GM23248 (cell line): ENCODE measurements around the gene QSOX1. TPM values are rescaled to one million over a fixed set of nuclear protein-coding genes. Genes with fewer than 3 reads are reported as not detected.
"Not testable (repeated sequence)": the region's sequence is repeated elsewhere in the genome, so short reads cannot be mapped to it uniquely, and the experiment has no call there.

ENCODE experiments used
- DNase-seq: peaks from one replicate; pipeline ENCODE4 v3.0.0-alpha.2; 2015
- H2AFZ ChIP-seq: fragments of 200-600 bp; sonication (generic); 2 replicates; pipeline ENCODE4 v1.6.1; 2016; ENCODE audit warnings: antibody characterized with exemption
- H3F3A ChIP-seq: fragments of 200-600 bp; sonication (generic); 2 replicates; pipeline ENCODE4 v1.6.1; 2016; ENCODE audit warnings: mild to moderate bottlenecking, antibody characterized with exemption, mixed run types; ENCODE audit not compliant: insufficient read depth
- H3K27ac ChIP-seq: fragments of 200-600 bp; sonication (generic); 2 replicates; pipeline ENCODE4 v1.5.1; 2016; ENCODE audit warnings: mild to moderate bottlenecking
- H3K27me3 ChIP-seq: fragments of 200-600 bp; sonication (generic); replicated peaks from 2 replicates; pipeline ENCODE4 v1.6.1; 2016; ENCODE audit warnings: mild to moderate bottlenecking; ENCODE audit not compliant: insufficient read depth
- H3K36me3 ChIP-seq: fragments of 200-600 bp; sonication (generic); 2 replicates; pipeline ENCODE4 v1.6.1; 2016; ENCODE audit warnings: low read depth, mild to moderate bottlenecking
- H3K4me1 ChIP-seq: fragments of 200-600 bp; sonication (generic); 2 replicates; pipeline ENCODE4 v1.6.1; 2016; ENCODE audit warnings: mild to moderate bottlenecking; ENCODE audit not compliant: insufficient read depth
- H3K4me2 ChIP-seq: fragments of 200-600 bp; sonication (generic); one replicate; pipeline ENCODE4 v1.6.1; 2016; ENCODE audit warnings: mild to moderate bottlenecking; ENCODE audit not compliant: unreplicated experiment
- H3K4me3 ChIP-seq: fragments of 200-600 bp; sonication (generic); 2 replicates; pipeline ENCODE4 v1.5.1; 2016; ENCODE audit warnings: mild to moderate bottlenecking
- H3K79me2 ChIP-seq: fragments of 200-600 bp; sonication (generic); 2 replicates; pipeline ENCODE4 v1.6.1; 2016; ENCODE audit warnings: mild to moderate bottlenecking; ENCODE audit not compliant: insufficient read depth
- H3K9ac ChIP-seq: fragments of 200-600 bp; sonication (generic); 2 replicates; pipeline ENCODE4 v1.6.1; 2016; ENCODE audit warnings: mild to moderate bottlenecking
- H3K9me2 ChIP-seq: fragments of 200-600 bp; sonication (generic); 2 replicates; pipeline ENCODE4 v1.6.1; 2016; ENCODE audit warnings: mixed run types, mild to moderate bottlenecking, moderate library complexity; ENCODE audit not compliant: insufficient read depth
- H3K9me3 ChIP-seq: fragments of 200-600 bp; sonication (generic); one replicate; pipeline ENCODE4 v1.6.1; 2017; ENCODE audit warnings: low read depth
- H4K20me1 ChIP-seq: fragments of 200-600 bp; sonication (generic); 2 replicates; pipeline ENCODE4 v1.6.0; 2016; ENCODE audit not compliant: insufficient read depth
- EZH2 ChIP-seq: fragments of 200-600 bp; sonication (generic); IDR thresholded peaks from 2 replicates; pipeline ENCODE4 v1.6.1; 2018; ENCODE audit warnings: antibody characterized with exemption, mild to moderate bottlenecking; ENCODE audit not compliant: insufficient read depth, poor library complexity, severe bottlenecking
- EZH2phosphoT487 ChIP-seq: fragments of 200-600 bp; sonication (generic); IDR thresholded peaks from 2 replicates; pipeline ENCODE4 v1.6.1; 2018; ENCODE audit warnings: antibody characterized with exemption, moderate library complexity, mild to moderate bottlenecking, low read depth; ENCODE audit not compliant: insufficient read depth
- WGBS, 2 experiments: methylation state at CpG; one replicate each; pipeline ENCODE4 v1.1.6; 2015 to 2017; ENCODE audit warnings: low lambda C conversion rate in 2 of 2, low coverage in 1 of 2; ENCODE audit errors: missing lambda C conversion rate in 2 of 2; 5-methylcytosine and 5-hydroxymethylcytosine counted together
- in situ Hi-C: fragments of 300-500 bp; cut with MboI; formaldehyde crosslinking; loops from 2 replicates; pipeline ENCODE4 v1.15.0; 2020
- polyA plus RNA-seq: library from polyadenylated mRNA; unstranded; fragments of >200 nt; fragmentation: Nextera tagmentation; extraction: Ambion mirVana; gene quantifications from 2 replicates; pipeline ENCODE4 v1.2.1, GENCODE V29; 2016
- total RNA-seq: library from RNA; depleted of rRNA; stranded (reverse); fragments of >200 nt; shearing (Covaris generic); gene quantifications from 2 replicates; pipeline ENCODE4 v1.2.3, GENCODE V29; 2014

Gene QSOX1
- total and polyA plus RNA-seq, 2 experiments from 2014 or later, result 270 to 519 TPM

DNA sequence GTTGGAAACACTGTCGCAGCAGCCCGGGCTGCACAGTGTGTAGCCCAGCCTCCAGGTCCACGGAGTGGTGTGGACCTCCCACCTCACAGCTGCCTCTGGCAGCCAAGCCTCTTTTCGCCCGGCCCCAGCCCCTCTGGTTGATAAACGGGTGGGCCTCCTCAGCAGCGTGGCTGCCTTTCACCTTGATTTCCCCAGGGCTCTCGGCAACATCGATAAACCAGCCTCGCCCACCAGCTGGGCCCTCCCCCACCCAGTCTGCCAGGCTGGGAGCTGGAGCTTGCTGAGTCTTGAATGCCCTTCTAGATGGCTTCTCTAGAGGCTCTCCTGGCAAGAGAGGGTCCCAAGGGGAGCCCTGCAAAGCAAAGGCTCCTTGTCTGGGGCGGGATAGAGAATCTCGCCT lies 44.3 kb downstream of the QSOX1 start:
- in situ Hi-C loops, result no loop called here
- no peak overlapping the region for H3K4me3 ChIP-seq
- H3K9me2 ChIP-seq, result no peaks in the 10 kb centered on the region
- no peak overlapping the region for H3K4me2 ChIP-seq
- TF ChIP-seq EZH2phosphoT487 (no peak), EZH2 (no peak)
- no peaks in the 10 kb centered on the region; the same call in 1 of the 2 replicates for H3K36me3 ChIP-seq
- no peaks in the 10 kb centered on the region for H3K79me2 ChIP-seq
- no peaks in the 10 kb centered on the region for H3F3A ChIP-seq
- WGBS, 2 experiments, result 85 to 94% methylated on average over 10 to 12 of the region's 12 CpGs
- DNase-seq, result no peak
- H3K9ac ChIP-seq, result no peak overlapping the region
- no peaks in the 10 kb centered on the region for H3K9me3 ChIP-seq
- no peaks in the 10 kb centered on the region for H3K4me1 ChIP-seq
- H3K27ac ChIP-seq, result no peak overlapping the region
- H2AFZ ChIP-seq, result no peak overlapping the region
- no peaks in the 10 kb centered on the region for H4K20me1 ChIP-seq
- no peaks in the 10 kb centered on the region for H3K27me3 ChIP-seq

DNA sequence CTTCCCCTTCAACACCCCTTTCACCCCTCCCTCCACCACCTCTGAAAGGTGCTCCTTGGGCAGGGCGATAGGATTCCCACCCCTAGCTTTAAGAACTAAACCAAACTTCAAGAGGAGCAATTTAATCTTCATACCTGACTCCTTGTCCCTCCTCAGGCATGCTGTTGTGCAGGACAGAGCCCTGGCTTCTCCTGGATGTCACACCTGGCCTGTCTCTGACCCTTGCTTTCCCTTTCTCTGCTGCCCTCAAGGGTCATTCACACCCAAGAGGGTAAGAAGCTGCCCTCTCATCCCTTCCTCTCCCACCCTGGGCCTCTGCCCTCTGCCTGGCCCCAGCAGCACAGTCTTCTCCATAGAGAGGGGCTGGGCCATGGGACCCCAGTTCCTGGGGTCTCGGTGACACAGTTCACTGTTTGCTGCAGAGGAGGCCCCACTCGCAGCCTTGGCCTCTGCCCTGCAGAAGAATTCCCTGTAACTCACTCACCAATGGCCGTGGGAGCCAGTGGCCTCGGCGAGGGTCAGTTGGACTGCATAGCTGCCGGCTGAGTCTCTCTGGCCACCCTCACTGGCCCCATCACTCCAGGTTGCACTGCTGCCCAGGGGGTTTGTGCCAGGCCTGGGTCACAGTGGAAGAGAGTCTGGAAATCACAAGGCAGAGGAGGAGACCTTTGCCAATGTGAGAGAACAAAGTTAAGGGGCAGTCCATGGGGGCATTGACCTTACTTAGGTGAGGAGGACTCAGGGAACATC lies 47.0 kb downstream of the QSOX1 start:
- no peak overlapping the region for H3K4me3 ChIP-seq
- no peaks in the 10 kb centered on the region; the same call in 1 of the 2 replicates for H3K36me3 ChIP-seq
- no peak overlapping the region for H2AFZ ChIP-seq
- H3K9me2 ChIP-seq, result no peaks in the 10 kb centered on the region
- no peaks in the 10 kb centered on the region for H3K9me3 ChIP-seq
- H3K79me2 ChIP-seq, result no peaks in the 10 kb centered on the region
- no peaks in the 10 kb centered on the region for H3K4me1 ChIP-seq
- H3K27ac ChIP-seq, result no peak overlapping the region
- 84 to 87% methylated on average over 7 of the region's 7 CpGs for WGBS, 2 experiments
- no peak for TF ChIP-seq EZH2
- no peak for TF ChIP-seq EZH2phosphoT487
- in situ Hi-C loops, result no loop called here
- H3K4me2 ChIP-seq, result no peak overlapping the region
- no peaks in the 10 kb centered on the region for H4K20me1 ChIP-seq
- no peak overlapping the region for H3K9ac ChIP-seq
- no peaks in the 10 kb centered on the region for H3F3A ChIP-seq
- no peaks in the 10 kb centered on the region for H3K27me3 ChIP-seq
- no peak for DNase-seq

DNA sequence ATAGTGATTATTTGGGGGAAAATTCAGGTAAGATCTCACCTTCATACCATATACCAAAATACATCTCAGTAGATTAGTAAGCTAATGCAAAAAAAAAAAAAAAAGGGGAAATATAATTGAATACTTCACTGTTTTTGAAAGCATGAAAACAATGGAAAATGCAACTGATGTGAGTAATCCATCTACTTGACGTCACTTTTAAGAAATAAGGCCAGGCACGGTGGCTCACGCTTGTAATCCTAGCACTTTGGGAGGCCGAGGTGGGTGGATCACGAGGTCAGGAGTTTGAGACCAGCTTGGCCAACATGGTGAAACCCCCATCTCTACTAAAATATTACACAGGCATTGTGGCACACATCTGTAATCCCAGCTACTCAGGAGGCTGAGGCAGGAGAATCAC lies 47.9 kb downstream of the QSOX1 start:
- DNase-seq, H3K4me2 ChIP-seq, H3K4me1 ChIP-seq, H3K4me3 ChIP-seq, in situ Hi-C loops, H3K27me3 ChIP-seq, H3F3A ChIP-seq, H3K79me2 ChIP-seq, H3K27ac ChIP-seq, H3K9me2 ChIP-seq, H3K9ac ChIP-seq, H4K20me1 ChIP-seq, H3K36me3 ChIP-seq, H2AFZ ChIP-seq, H3K9me3 ChIP-seq: not testable (repeated sequence)
- 88 to 93% methylated on average over 5 of the region's 5 CpGs for WGBS, 2 experiments

DNA sequence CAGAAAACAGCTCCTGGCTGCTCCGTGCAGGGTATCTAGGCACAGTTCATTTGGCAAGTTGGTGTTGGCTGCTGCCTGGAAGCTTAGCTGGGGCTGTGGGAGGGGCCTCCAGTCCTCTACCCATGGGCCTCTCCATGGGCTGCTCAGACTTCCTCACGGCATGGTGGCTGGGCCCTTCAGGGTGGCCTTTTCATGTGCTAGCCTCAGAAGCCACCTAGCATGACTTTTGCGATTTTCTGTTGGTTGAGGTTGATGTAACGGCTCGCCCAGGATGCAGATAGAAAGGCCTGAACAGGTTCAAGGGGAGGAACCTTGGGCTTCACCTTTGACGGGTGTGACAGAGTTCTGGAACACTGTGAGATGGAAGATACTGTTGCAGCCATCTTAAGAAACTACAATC lies 49.6 kb downstream of the QSOX1 start:
- Histone ChIP-seq H4K20me1 (no peaks in the 10 kb centered on the region), H3K36me3 (no peaks in the 10 kb centered on the region), H3K79me2 (no peaks in the 10 kb centered on the region), H3K9ac (no peak overlapping the region), H3K9me3 (no peaks in the 10 kb centered on the region), H3K4me3 (no peak overlapping the region), H3F3A (no peaks in the 10 kb centered on the region), H3K9me2 (no peaks in the 10 kb centered on the region), H3K4me2 (no peak overlapping the region), H2AFZ (no peak overlapping the region), H3K27me3 (no peaks in the 10 kb centered on the region), H3K4me1 (no peaks in the 10 kb centered on the region), H3K27ac (no peak overlapping the region)
- WGBS, 2 experiments, result 71 to 81% methylated on average over 6 of the region's 6 CpGs
- TF ChIP-seq EZH2phosphoT487 (no peak), EZH2 (no peak)
- DNase-seq, result no peak
- in situ Hi-C loops, result no loop called here

DNA sequence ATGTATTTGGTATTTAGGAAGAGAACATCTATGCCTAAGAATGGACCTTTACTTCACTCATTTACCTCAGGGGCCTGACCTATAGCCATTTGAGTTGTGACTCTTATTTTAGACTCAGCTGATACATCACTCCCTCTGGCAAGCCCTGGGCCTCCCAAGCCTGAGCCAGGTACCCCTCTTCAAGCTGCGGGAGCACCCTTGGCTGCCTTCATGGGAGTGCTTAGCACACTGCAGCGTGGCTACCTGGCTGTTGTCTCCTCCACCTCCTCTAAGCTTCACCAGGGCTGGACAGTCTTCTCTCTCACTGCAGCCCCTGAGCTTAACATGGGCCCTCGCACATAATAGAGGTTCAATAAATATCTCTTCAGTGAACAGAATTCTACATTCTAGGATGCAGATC lies 51.9 kb downstream of the QSOX1 start:
- Histone ChIP-seq H3K79me2 (no peaks in the 10 kb centered on the region), H4K20me1 (no peaks in the 10 kb centered on the region), H3K4me2 (no peak overlapping the region), H3K4me3 (no peak overlapping the region), H3K9me2 (no peaks in the 10 kb centered on the region), H3F3A (no peaks in the 10 kb centered on the region), H3K27ac (no peak overlapping the region), H3K9ac (no peak overlapping the region), H2AFZ (no peak overlapping the region), H3K27me3 (no peaks in the 10 kb centered on the region), H3K4me1 (no peaks in the 10 kb centered on the region), H3K9me3 (no peaks in the 10 kb centered on the region), H3K36me3 (no peaks in the 10 kb centered on the region)
- in situ Hi-C loops, result no loop called here
- 86 to 91% methylated on average over 3 of the region's 3 CpGs for WGBS, 2 experiments
- no peak for TF ChIP-seq EZH2phosphoT487
- TF ChIP-seq EZH2, result no peak
- no peak for DNase-seq
